Neuronal stem cell (in vitro differentiated cells): ENCODE data around the gene CMTR2.

Source experiments
- DNase-seq: peaks from one replicate; pipeline ENCODE4 v3.0.0-alpha.2; 2013; ENCODE audit warnings: low spot score
- H2AFZ ChIP-seq: one replicate; pipeline ENCODE4 v1.6.1; 2013; ENCODE audit warnings: mild to moderate bottlenecking, low read length, inconsistent platforms
- H2AK5ac ChIP-seq: 2 replicates; pipeline ENCODE4 v1.6.1; 2013; ENCODE audit warnings: low read depth, mild to moderate bottlenecking, inconsistent platforms, low read length, moderate library complexity, mixed read lengths
- H2BK120ac ChIP-seq: 2 replicates; pipeline ENCODE4 v1.6.1; 2013; ENCODE audit warnings: low read depth, mild to moderate bottlenecking, inconsistent platforms, low read length, moderate library complexity, mixed read lengths
- H2BK12ac ChIP-seq: one replicate; pipeline ENCODE4 v1.6.1; 2013; ENCODE audit warnings: low read length, inconsistent platforms
- H2BK15ac ChIP-seq: 2 replicates; pipeline ENCODE4 v1.6.1; 2013; ENCODE audit warnings: mild to moderate bottlenecking, low read length, inconsistent platforms, mixed read lengths
- H2BK5ac ChIP-seq: one replicate; pipeline ENCODE4 v1.6.1; 2013; ENCODE audit warnings: inconsistent platforms, mild to moderate bottlenecking, low read length, moderate library complexity
- H3K14ac ChIP-seq: one replicate; pipeline ENCODE4 v1.6.1; 2013; ENCODE audit warnings: low read length, inconsistent platforms
- H3K18ac ChIP-seq: 2 replicates; pipeline ENCODE4 v1.6.1; 2013; ENCODE audit warnings: low read length, inconsistent platforms
- H3K23ac ChIP-seq: 2 replicates; pipeline ENCODE4 v1.6.1; 2013; ENCODE audit warnings: low read depth, mild to moderate bottlenecking, mixed read lengths, low read length, inconsistent platforms; ENCODE audit not compliant: poor library complexity
- H3K27ac ChIP-seq: replicated peaks from 3 replicates; pipeline ENCODE4 v1.5.1; 2013; ENCODE audit warnings: low read length, inconsistent platforms
- H3K27me3 ChIP-seq, 3 experiments: 2 replicates each; pipeline ENCODE4 v1.6.1; 2013; ENCODE audit warnings: low read length in 3 of 3, mild to moderate bottlenecking in 2 of 3, inconsistent platforms in 1 of 3, low read depth in 1 of 3, mixed read lengths in 1 of 3, moderate library complexity in 1 of 3; ENCODE audit not compliant: control insufficient read depth in 3 of 3, insufficient read depth in 3 of 3
- H3K36me3 ChIP-seq, 2 donors: replicated peaks in 1 of 2; 2 replicates each; pipeline ENCODE4 v1.6.1; 2013; ENCODE audit warnings: low read length in 2 of 2; ENCODE audit not compliant: control insufficient read depth in 2 of 2, insufficient read depth in 2 of 2
- H3K4ac ChIP-seq: 2 replicates; pipeline ENCODE4 v1.6.1; 2013; ENCODE audit warnings: inconsistent platforms, mild to moderate bottlenecking, low read length, moderate library complexity
- H3K4me1 ChIP-seq, 2 donors: 1 replicate in 1 of 2; 2 replicates in 1 of 2; pipeline ENCODE4 v1.6.1; 2013; ENCODE audit warnings: low read length in 2 of 2, low read depth in 1 of 2; ENCODE audit not compliant: control insufficient read depth in 2 of 2, insufficient read depth in 1 of 2
- H3K4me2 ChIP-seq: one replicate; pipeline ENCODE4 v1.6.1; 2013; ENCODE audit warnings: mild to moderate bottlenecking, low read length, inconsistent platforms; ENCODE audit not compliant: insufficient read depth, poor library complexity, severe bottlenecking
- H3K4me3 ChIP-seq, 2 donors: 2 replicates each; pipeline ENCODE4 v1.5.1; 2013; ENCODE audit warnings: low read length in 2 of 2, mild to moderate bottlenecking in 2 of 2, inconsistent platforms in 1 of 2, moderate library complexity in 1 of 2
- H3K79me1 ChIP-seq: one replicate; pipeline ENCODE4 v1.6.1; 2013; ENCODE audit warnings: low read depth, mild to moderate bottlenecking, inconsistent platforms, low read length, moderate library complexity
- H3K9ac ChIP-seq: one replicate; pipeline ENCODE4 v1.6.1; 2013; ENCODE audit warnings: mild to moderate bottlenecking, low read depth, low read length, inconsistent platforms; ENCODE audit not compliant: poor library complexity
- H3K9me3 ChIP-seq, 2 donors: replicated peaks in 1 of 2; 2 replicates each; pipeline versions ENCODE3 to v1.6.1; 2013; ENCODE audit warnings: low read length in 2 of 2, mild to moderate bottlenecking in 2 of 2, inconsistent platforms in 1 of 2, low read depth in 1 of 2, mixed read lengths in 1 of 2, moderate library complexity in 1 of 2; ENCODE audit not compliant: control insufficient read depth in 2 of 2, insufficient read depth in 1 of 2
- H4K8ac ChIP-seq: one replicate; pipeline ENCODE4 v1.6.1; 2013; ENCODE audit warnings: low read depth, mild to moderate bottlenecking, inconsistent platforms, low read length, moderate library complexity
- H4K91ac ChIP-seq: one replicate; pipeline ENCODE4 v1.6.1; 2013; ENCODE audit warnings: low read length, low read depth, mild to moderate bottlenecking, inconsistent platforms; ENCODE audit not compliant: poor library complexity
- WGBS, 2 donors: extraction: QIAGEN DNeasy Blood & Tissue Kit; methylation state at CpG; one replicate each; pipeline ENCODE4 v1.1.7; 2013; ENCODE audit warnings: missing lambda C conversion rate in 2 of 2, mixed read lengths in 1 of 2; ENCODE audit not compliant: insufficient read length in 2 of 2, insufficient replicate concordance in 1 of 2; ENCODE audit errors: extremely low coverage in 2 of 2; 5-methylcytosine and 5-hydroxymethylcytosine counted together

Gene CMTR2

GRCh38 chr16:71328151-71328550 is 38.9 kb upstream of the CMTR2 start:
- Histone ChIP-seq H3K4me2 (no peak overlapping the region), H2AK5ac (no peak overlapping the region), H3K79me1 (no peaks in the 10 kb centered on the region), H2BK5ac (no peak overlapping the region), H2AFZ (no peak overlapping the region), H3K23ac (no peak overlapping the region), H3K4ac (no peak overlapping the region), H4K91ac (no peak overlapping the region), H3K14ac (no peak overlapping the region), H2BK15ac (no peak overlapping the region), H3K27ac (no peak overlapping the region), H3K9me3 (no peaks in the 10 kb centered on the region), H3K18ac (no peak overlapping the region), H3K4me3 (no peak overlapping the region), H3K9ac (no peak overlapping the region), H2BK12ac (no peak overlapping the region), H2BK120ac (no peak overlapping the region), H3K27me3 (no peaks in the 10 kb centered on the region), H3K36me3 (no peaks in the 10 kb centered on the region), H3K4me1 (no peaks in the 10 kb centered on the region), H4K8ac (no peak overlapping the region)
- no CpG with 5 or more reads among the region's 3 CpGs for WGBS, 2 donors
- DNase-seq: no peak

- H4K8ac ChIP-seq: no peak overlapping the region
- H2AK5ac ChIP-seq: no peak overlapping the region
- H3K9ac ChIP-seq: no peak overlapping the region
- H3K27me3 ChIP-seq: no peaks in the 10 kb centered on the region
- no peak overlapping the region for H2BK5ac ChIP-seq
- H2BK12ac ChIP-seq: no peak overlapping the region
- no peak overlapping the region for H3K23ac ChIP-seq
- H2AFZ ChIP-seq: no peak overlapping the region
- no peaks in the 10 kb centered on the region for H3K4me1 ChIP-seq
- no peak overlapping the region for H3K4me2 ChIP-seq
- no peaks in the 10 kb centered on the region for H3K79me1 ChIP-seq
- no peak overlapping the region for H3K14ac ChIP-seq
- no peak for DNase-seq
- no peak overlapping the region for H2BK120ac ChIP-seq
- no peak overlapping the region for H3K27ac ChIP-seq
- H4K91ac ChIP-seq: no peak overlapping the region
- H3K18ac ChIP-seq: no peak overlapping the region
- H2BK15ac ChIP-seq: no peak overlapping the region
- no peaks in the 10 kb centered on the region for H3K9me3 ChIP-seq
- H3K4ac ChIP-seq: no peak overlapping the region
- no peaks in the 10 kb centered on the region for H3K36me3 ChIP-seq
- H3K4me3 ChIP-seq: no peak overlapping the region
These were observed 38.5 kb upstream of the CMTR2 start for GRCh38 chr16:71327720-71328119.

- Histone ChIP-seq H3K9ac (no peak overlapping the region), H4K8ac (no peak overlapping the region), H3K36me3 (no peaks in the 10 kb centered on the region), H2BK120ac (no peak overlapping the region), H2BK12ac (no peak overlapping the region), H3K4me2 (no peak overlapping the region), H2BK5ac (no peak overlapping the region), H4K91ac (no peak overlapping the region), H3K18ac (no peak overlapping the region), H3K4me3 (no peak overlapping the region), H3K4ac (no peak overlapping the region), H2BK15ac (no peak overlapping the region), H3K9me3 (no peaks in the 10 kb centered on the region), H3K4me1 (no peaks in the 10 kb centered on the region), H3K23ac (no peak overlapping the region), H2AK5ac (no peak overlapping the region), H2AFZ (no peak overlapping the region), H3K14ac (no peak overlapping the region), H3K27ac (no peak overlapping the region), H3K79me1 (no peaks in the 10 kb centered on the region), H3K27me3 (no peaks in the 10 kb centered on the region)
- WGBS, 2 donors: no CpG with 5 or more reads among the region's 4 CpGs
- DNase-seq: no peak
These were observed 30.8 kb upstream of the CMTR2 start for GRCh38 chr16:71319999-71320398.

GRCh38 chr16:71315269-71315668 is 26.1 kb upstream of the CMTR2 start:
- no peak overlapping the region for H3K4me2 ChIP-seq
- H3K23ac ChIP-seq: no peak overlapping the region
- H3K36me3 ChIP-seq: no peaks in the 10 kb centered on the region
- no peak overlapping the region for H2AK5ac ChIP-seq
- no peak overlapping the region for H4K8ac ChIP-seq
- no peak overlapping the region for H2BK5ac ChIP-seq
- no peak for DNase-seq
- no peak overlapping the region for H3K4ac ChIP-seq
- no peak overlapping the region for H3K14ac ChIP-seq
- no peak overlapping the region for H4K91ac ChIP-seq
- H3K27me3 ChIP-seq: peaks cover 0 to 7% (median 0%) of the 10 kb centered on the region in 3 experiments
- no peaks in the 10 kb centered on the region for H3K9me3 ChIP-seq
- H3K27ac ChIP-seq: no peak overlapping the region
- H2BK120ac ChIP-seq: no peak overlapping the region
- no peak overlapping the region for H2BK15ac ChIP-seq
- WGBS, 2 donors: no CpG with 5 or more reads among the region's 3 CpGs
- no peak overlapping the region for H3K9ac ChIP-seq
- no peaks in the 10 kb centered on the region for H3K79me1 ChIP-seq
- no peak overlapping the region for H3K18ac ChIP-seq
- H3K4me3 ChIP-seq: no peak overlapping the region
- no peaks in the 10 kb centered on the region for H3K4me1 ChIP-seq
- no peak overlapping the region for H2BK12ac ChIP-seq
- H2AFZ ChIP-seq: no peak overlapping the region
